ENCODE data around the gene PRKACA.

GRCh38 chr19:14147797-14148605, 30.4 kb upstream of the PRKACA start:
- TF ChIP-seq CTCF (IDR thresholded peaks at IDR 0.05), result peak; percentile 86 to 96 (median 88)
- peak in 2 of 4 donors; percentile 40 to 41 for TF ChIP-seq POLR2AphosphoS5 (IDR thresholded peaks at IDR 0.05)
- no peak for TF ChIP-seq POLR2A (IDR thresholded peaks at IDR 0.05)
- TF ChIP-seq EP300 (IDR thresholded peaks at IDR 0.05), result no peak
